Measurements from ENCODE around the gene DDIT3.

The DDIT3 gene

DNA sequence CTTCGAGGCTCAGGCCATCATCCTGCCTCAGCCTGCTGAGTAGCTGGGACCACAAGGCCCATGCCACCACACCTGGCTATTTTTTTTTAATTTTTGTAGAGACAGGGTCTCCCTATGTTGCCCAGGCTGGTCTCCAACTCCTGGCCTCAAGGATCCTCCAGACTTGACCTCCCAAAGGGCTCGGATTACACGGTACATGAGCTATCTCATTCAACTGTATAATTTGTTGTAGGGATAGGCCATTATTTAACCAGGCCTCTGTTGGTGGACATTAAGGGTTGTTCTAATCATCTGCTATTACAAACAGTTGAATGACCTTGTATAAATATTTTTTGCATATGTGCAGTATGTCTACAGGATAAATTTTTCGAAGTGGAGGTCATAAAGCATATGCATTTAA is 38.5 kb upstream of the DDIT3 start:
- in situ Hi-C loops (cut with MboI; ENCODE audit: low sequenced_read_pairs, unreplicated experiment): no loop called here
- TF ChIP-seq, protein P1, sequence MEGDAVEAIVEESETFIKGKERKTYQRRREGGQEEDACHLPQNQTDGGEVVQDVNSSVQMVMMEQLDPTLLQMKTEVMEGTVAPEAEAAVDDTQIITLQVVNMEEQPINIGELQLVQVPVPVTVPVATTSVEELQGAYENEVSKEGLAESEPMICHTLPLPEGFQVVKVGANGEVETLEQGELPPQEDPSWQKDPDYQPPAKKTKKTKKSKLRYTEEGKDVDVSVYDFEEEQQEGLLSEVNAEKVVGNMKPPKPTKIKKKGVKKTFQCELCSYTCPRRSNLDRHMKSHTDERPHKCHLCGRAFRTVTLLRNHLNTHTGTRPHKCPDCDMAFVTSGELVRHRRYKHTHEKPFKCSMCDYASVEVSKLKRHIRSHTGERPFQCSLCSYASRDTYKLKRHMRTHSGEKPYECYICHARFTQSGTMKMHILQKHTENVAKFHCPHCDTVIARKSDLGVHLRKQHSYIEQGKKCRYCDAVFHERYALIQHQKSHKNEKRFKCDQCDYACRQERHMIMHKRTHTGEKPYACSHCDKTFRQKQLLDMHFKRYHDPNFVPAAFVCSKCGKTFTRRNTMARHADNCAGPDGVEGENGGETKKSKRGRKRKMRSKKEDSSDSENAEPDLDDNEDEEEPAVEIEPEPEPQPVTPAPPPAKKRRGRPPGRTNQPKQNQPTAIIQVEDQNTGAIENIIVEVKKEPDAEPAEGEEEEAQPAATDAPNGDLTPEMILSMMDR (IDR thresholded peaks at IDR 0.05; ENCODE audit: borderline replicate concordance, control extremely low read depth, extremely low read depth, insufficient read depth, missing control alignments): no peak
- DNase-seq (ENCODE audit: low spot score): no peak

DNA sequence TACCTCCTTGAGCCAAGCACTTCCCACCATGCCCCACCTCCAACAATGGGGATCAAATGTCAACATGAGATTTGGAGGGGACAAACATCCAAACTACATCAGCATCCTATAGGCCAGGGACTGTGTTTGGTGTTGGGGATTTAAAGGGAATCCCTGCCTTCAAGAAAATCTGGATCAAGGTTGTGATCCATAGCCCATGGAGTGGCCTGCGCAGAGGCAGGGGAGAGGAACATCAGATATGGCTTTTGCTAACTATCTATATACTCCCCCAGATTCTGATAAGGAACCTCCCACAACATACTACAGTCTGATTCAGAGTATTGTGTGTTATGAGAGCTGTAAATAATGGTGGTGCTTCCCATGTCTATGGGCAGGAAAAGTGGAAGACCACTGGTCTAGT is 34.6 kb upstream of the DDIT3 start:
- no peak for DNase-seq (ENCODE audit: low spot score)
- TF ChIP-seq, protein P1 (IDR thresholded peaks at IDR 0.05; ENCODE audit: borderline replicate concordance, control extremely low read depth, extremely low read depth, insufficient read depth, missing control alignments): no peak
- in situ Hi-C loops (cut with MboI; ENCODE audit: low sequenced_read_pairs, unreplicated experiment): no loop called here

DNA sequence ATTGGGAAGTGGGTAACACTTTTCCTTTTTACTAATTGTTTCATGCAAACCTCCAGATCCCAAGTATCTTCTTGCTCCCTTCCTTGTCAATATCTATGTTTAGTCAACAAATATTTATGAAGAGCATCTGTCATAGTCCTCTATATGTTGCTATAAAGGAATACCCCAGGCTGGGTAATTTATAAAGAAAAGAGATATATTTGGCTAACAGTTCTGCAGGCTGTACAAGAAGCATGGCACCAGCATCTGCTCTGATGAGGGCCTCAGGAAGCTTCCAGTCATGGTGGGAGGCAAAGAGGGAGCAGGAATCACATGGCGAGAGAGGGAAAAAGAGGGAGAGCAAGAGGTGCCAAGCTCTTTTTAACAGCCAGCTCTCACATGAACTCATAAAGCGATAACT is 34.1 kb upstream of the DDIT3 start:
- in situ Hi-C loops (cut with MboI; ENCODE audit: low sequenced_read_pairs, unreplicated experiment): no loop called here
- TF ChIP-seq, protein P1 (IDR thresholded peaks at IDR 0.05; ENCODE audit: borderline replicate concordance, control extremely low read depth, extremely low read depth, insufficient read depth, missing control alignments): no peak
- DNase-seq (ENCODE audit: low spot score): no peak

DNA sequence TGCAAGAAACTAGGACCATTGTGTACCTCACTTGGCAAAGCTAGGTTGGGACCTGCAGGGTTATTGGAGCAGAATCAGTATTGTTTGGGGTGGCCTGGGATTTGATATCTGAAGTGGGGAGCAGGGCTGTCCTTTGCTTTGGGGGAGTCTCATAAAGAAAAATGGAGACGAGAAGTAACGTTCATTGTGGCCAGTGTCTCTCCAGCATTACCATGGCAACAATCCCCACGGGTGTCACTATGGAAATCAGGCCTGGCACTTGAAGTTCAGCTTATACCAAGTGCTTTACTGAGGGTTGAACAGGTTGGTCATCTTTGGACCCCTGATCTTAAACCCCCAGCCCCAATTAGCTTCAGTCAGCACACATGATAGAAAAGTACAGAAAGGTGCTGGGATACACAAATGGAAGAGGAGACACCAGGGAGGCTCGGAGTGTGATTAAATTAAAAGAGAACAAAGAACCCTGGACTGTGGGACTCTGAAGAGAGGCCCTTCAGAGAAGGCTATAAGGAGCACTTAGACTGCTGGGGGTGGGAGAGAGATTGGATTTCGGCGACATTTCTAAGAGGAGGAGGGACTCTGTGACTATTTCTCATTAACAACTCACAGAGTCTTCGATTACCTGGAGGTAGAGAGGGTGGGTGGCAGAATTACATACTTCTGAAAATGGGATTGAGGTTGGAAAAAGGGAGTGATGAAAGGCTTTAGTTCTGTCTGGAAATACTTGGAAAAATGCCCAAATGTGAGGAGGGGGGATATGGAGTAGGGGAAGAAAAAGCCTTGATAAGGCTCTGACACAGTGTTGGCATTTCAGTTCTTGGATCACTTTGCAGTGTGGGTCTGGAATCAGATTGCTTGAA is 33.3 kb upstream of the DDIT3 start:
- TF ChIP-seq, protein P1 (IDR thresholded peaks at IDR 0.05; ENCODE audit: borderline replicate concordance, control extremely low read depth, extremely low read depth, insufficient read depth, missing control alignments): no peak
- no peak for DNase-seq (ENCODE audit: low spot score)
- in situ Hi-C loops (cut with MboI; ENCODE audit: low sequenced_read_pairs, unreplicated experiment): no loop called here

DNA sequence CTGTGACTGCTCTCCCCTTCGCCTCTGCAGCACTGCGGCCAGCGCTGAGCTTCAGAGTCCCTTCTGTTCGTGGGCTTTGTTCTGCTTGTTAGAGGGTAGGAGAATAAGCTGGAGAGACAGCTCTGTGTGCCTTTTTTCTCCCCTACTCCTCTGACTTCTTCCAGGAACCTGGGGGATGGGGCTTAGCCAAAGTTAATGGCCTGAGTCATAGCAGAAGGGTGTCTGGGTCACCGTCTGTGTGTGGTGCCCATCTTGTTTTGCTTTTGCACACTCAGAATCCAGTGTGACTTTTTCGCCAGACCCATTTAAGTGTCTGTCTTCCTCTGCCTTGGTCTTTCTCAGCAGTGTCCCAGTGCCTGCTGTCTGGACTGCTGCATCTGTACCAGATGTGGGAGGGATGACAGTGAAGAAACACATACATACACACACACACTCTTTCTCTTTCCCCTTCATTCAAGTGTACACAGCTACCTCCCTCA is 32.6 kb upstream of the DDIT3 start:
- in situ Hi-C loops (cut with MboI; ENCODE audit: low sequenced_read_pairs, unreplicated experiment): no loop called here
- DNase-seq (ENCODE audit: low spot score): no peak
- TF ChIP-seq, protein P1 (IDR thresholded peaks at IDR 0.05; ENCODE audit: borderline replicate concordance, control extremely low read depth, extremely low read depth, insufficient read depth, missing control alignments): no peak

DNA sequence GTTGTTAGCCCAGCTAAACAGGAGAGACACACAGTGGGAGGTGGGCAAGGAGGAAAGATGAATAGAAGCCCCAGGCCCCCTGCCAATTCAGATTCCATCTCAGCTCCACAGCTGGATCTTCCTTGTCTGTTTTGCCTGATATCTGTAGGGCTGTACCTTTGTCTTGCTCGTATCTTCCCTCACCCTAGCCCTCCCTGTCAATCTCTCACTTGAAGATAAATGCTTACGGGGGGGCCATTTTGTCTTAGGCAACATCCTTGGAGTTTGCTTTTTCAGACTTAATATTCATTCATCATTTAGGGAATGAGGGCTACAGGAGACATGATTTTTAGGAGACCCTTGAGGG is 32.0 kb upstream of the DDIT3 start:
- in situ Hi-C loops (cut with MboI; ENCODE audit: low sequenced_read_pairs, unreplicated experiment): no loop called here
- TF ChIP-seq, protein P1 (IDR thresholded peaks at IDR 0.05; ENCODE audit: borderline replicate concordance, control extremely low read depth, extremely low read depth, insufficient read depth, missing control alignments): no peak
- no peak for DNase-seq (ENCODE audit: low spot score)

Measured in GM13976 (cell line).